ENCODE results near the gene APH1A. TPM values are rescaled to one million over a fixed set of nuclear protein-coding genes. Genes with fewer than 3 reads are reported as not detected.

Gene APH1A
- total and polyA plus RNA-seq, 12 donors, result 52.9 to 86.9 (median 65.7) TPM

- no peak for TF ChIP-seq CTCF (IDR thresholded peaks at IDR 0.05)
- ATAC-seq (peak; percentile 10 to 67 (median 40)), DNase-seq (peak in 1 of 2 donors; percentile 29)
- H3K9me3 ChIP-seq, result no peaks in the 10 kb centered on the region
- intact Hi-C loops (cut with DNase I), result loop anchor here in 4 of 10 donors (1.0 to 10.0 kb wide), 5 partner anchors 23 to 437 kb away; partner anchors contain the start of genes GOLPH3L (in 1 of the 4) and PRPF3 (in 1 of the 4)
- H3K27ac ChIP-seq, result peak within 1 kb of the TSS in 2 of 10 donors; percentile 34 to 59
- peaks cover 0 to 32% (median 0%) of the 10 kb centered on the region in 7 donors for H3K27me3 ChIP-seq
- H3K4me1 ChIP-seq, result peaks cover 5 to 48% (median 22%) of the 10 kb centered on the region in 9 donors
- no peaks in the 10 kb centered on the region for H3K36me3 ChIP-seq
- peak within 1 kb of the TSS in 5 of 10 donors; percentile 4 to 41 (median 16) for H3K4me3 ChIP-seq
- WGBS, 2 donors, result 28 to 38% methylated on average over 13 of the region's 13 CpGs
These were observed 10.9 kb downstream of the APH1A start, which contains the start of gene CA14 for GRCh38 chr1:150257624-150258585. TSS of gene CA14 (plus strand) at chr1:150257774. CDS start at chr1:150258129, 355 bp downstream.

- ATAC-seq (no peak), DNase-seq (no peak)
- no peaks in the 10 kb centered on the region for H3K36me3 ChIP-seq
- 17 to 25% methylated on average over 13 to 14 of the region's 14 CpGs for WGBS, 2 donors
- intact Hi-C loops (cut with DNase I), result loop anchor here in 6 of 10 donors (1.0 to 10.0 kb wide), 5 partner anchors 24 to 438 kb away; partner anchors contain the start of genes GOLPH3L (in 1 of the 6) and PRPF3 (in 1 of the 6)
- H3K4me3 ChIP-seq, result peak overlapping the region in 3 of 10 donors; percentile 41 to 52 (median 41)
- no peaks in the 10 kb centered on the region for H3K9me3 ChIP-seq
- peak overlapping the region in 3 of 10 donors; percentile 56 to 78 (median 75) for H3K27ac ChIP-seq
- peaks cover 0 to 32% (median 0%) of the 10 kb centered on the region in 7 donors for H3K27me3 ChIP-seq
- no peak for TF ChIP-seq CTCF (IDR thresholded peaks at IDR 0.05)
- peaks cover 5 to 48% (median 22%) of the 10 kb centered on the region in 9 donors for H3K4me1 ChIP-seq
These were observed 12.1 kb downstream of the APH1A start for GRCh38 chr1:150256554-150257341.

GRCh38 chr1:150256198-150256553 is 12.6 kb downstream of the APH1A start:
- no peaks in the 10 kb centered on the region for H3K36me3 ChIP-seq
- peaks cover 5 to 48% (median 22%) of the 10 kb centered on the region in 9 donors for H3K4me1 ChIP-seq
- no peaks in the 10 kb centered on the region for H3K9me3 ChIP-seq
- no peak for DNase-seq
- peaks cover 0 to 32% (median 0%) of the 10 kb centered on the region in 7 donors for H3K27me3 ChIP-seq
- intact Hi-C loops (cut with DNase I), result loop anchor here in 5 of 10 donors (1.0 to 10.0 kb wide), 5 partner anchors 25 to 439 kb away; partner anchors contain the start of genes GOLPH3L (in 1 of the 5) and PRPF3 (in 1 of the 5)
- ATAC-seq, result no peak
- peak overlapping the region in 8 of 10 donors; percentile 12 to 52 (median 42) for H3K4me3 ChIP-seq
- peak overlapping the region in 6 of 10 donors; percentile 18 to 78 (median 64) for H3K27ac ChIP-seq
- WGBS, 2 donors, result 6 to 8% methylated on average over 1 of the region's 1 CpG
- no peak for TF ChIP-seq CTCF (IDR thresholded peaks at IDR 0.05)

Data from heart right ventricle (tissue), 16 donors.